ENCODE measurements around the gene TRABD.

DNA sequence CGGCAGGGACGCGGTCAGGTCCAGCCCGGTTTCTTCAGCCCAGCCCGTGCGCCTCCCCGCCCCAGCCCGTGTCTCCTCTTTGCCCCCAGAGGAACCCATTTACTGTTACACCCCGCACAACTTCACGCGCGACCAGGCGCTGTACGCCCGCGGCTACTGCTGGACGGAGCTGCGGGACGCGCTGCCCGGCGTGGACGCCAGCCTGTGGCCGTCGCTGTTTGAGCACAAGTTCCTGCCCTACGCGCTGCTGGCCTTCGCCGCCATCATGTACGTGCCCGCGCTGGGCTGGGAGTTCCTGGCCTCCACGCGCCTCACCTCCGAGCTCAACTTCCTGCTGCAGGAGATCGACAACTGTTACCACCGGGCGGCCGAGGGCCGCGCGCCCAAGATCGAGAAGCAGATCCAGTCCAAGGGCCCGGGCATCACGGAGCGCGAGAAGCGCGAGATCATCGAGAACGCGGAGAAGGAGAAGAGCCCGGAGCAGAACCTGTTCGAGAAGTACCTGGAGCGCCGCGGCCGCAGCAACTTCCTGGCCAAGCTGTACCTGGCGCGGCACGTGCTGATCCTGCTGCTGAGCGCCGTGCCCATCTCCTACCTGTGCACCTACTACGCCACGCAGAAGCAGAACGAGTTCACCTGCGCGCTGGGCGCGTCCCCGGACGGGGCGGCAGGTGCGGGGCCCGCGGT, 8.7 kb upstream of the TRABD start:
- no peak for TF ChIP-seq EZH2 (optimal IDR thresholded peaks at IDR 0.05; ENCODE audit: low read depth, low read length)
- TF ChIP-seq, protein P1, sequence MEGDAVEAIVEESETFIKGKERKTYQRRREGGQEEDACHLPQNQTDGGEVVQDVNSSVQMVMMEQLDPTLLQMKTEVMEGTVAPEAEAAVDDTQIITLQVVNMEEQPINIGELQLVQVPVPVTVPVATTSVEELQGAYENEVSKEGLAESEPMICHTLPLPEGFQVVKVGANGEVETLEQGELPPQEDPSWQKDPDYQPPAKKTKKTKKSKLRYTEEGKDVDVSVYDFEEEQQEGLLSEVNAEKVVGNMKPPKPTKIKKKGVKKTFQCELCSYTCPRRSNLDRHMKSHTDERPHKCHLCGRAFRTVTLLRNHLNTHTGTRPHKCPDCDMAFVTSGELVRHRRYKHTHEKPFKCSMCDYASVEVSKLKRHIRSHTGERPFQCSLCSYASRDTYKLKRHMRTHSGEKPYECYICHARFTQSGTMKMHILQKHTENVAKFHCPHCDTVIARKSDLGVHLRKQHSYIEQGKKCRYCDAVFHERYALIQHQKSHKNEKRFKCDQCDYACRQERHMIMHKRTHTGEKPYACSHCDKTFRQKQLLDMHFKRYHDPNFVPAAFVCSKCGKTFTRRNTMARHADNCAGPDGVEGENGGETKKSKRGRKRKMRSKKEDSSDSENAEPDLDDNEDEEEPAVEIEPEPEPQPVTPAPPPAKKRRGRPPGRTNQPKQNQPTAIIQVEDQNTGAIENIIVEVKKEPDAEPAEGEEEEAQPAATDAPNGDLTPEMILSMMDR (IDR thresholded peaks at IDR 0.05; ENCODE audit: low read length), result no peak
